Uterus (tissue), 2 donors: ENCODE data around the gene IRF2BP1.

Source experiments
- POLR2A ChIP-seq, 2 donors: fragments of 450-650 bp; IDR thresholded peaks; one replicate each; pipeline ENCODE4 v1.6.1; 2016; ENCODE audit warnings: antibody characterized with exemption in 2 of 2, mild to moderate bottlenecking in 1 of 2, moderate library complexity in 1 of 2
- TF ChIP-seq, protein P1 (sequence below), 4 experiments: fragments of 200-600 bp in 2 of 4; fragments of 450-650 bp in 2 of 4; sonication (generic) in 2 of 4; IDR thresholded peaks; one replicate each; pipeline ENCODE4 v1.5.1; 2016 to 2019; ENCODE audit warnings: antibody characterized with exemption in 4 of 4, mild to moderate bottlenecking in 2 of 4, moderate library complexity in 1 of 4

DNA sequence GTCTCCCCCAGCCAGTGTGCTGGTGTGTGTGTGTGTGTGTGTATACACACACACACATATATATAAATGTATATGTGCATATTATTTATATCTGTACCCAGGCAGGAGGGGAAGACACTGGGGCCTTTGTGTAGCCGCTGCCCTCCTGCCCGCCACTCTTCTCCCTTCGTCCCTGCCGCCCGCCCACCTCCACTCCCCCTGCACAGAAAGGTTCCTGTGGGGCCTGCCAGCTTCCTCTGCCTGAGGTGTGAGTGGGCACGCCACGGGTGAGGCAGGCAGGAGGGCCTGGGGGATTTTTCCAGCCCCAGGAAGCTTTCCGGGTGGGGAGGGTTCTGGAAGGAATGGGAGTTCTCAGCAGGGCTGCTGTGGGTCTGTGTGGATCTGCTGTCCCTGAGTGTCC is 6.9 kb downstream of the IRF2BP1 start:
- TF ChIP-seq, protein P1, sequence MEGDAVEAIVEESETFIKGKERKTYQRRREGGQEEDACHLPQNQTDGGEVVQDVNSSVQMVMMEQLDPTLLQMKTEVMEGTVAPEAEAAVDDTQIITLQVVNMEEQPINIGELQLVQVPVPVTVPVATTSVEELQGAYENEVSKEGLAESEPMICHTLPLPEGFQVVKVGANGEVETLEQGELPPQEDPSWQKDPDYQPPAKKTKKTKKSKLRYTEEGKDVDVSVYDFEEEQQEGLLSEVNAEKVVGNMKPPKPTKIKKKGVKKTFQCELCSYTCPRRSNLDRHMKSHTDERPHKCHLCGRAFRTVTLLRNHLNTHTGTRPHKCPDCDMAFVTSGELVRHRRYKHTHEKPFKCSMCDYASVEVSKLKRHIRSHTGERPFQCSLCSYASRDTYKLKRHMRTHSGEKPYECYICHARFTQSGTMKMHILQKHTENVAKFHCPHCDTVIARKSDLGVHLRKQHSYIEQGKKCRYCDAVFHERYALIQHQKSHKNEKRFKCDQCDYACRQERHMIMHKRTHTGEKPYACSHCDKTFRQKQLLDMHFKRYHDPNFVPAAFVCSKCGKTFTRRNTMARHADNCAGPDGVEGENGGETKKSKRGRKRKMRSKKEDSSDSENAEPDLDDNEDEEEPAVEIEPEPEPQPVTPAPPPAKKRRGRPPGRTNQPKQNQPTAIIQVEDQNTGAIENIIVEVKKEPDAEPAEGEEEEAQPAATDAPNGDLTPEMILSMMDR (IDR thresholded peaks at IDR 0.05): no peak
- no peak for TF ChIP-seq POLR2A (IDR thresholded peaks at IDR 0.05)
